Neural progenitor cell (in vitro differentiated cells): ENCODE results near the gene SNX27. TPM values are rescaled to one million over a fixed set of nuclear protein-coding genes. Genes with fewer than 3 reads are reported as not detected.

Experiments used
- DNase-seq: peaks from one replicate; pipeline ENCODE4 v3.0.0-alpha.2; 2016; ENCODE audit warnings: low spot score
- H2AFZ ChIP-seq: fragments of 200-600 bp; sonication (generic); replicated peaks from 2 replicates; pipeline ENCODE4 v1.6.1; 2016; ENCODE audit warnings: antibody characterized with exemption
- H3F3A ChIP-seq: fragments of 200-600 bp; sonication (generic); 2 replicates; pipeline ENCODE4 v1.6.1; 2016; ENCODE audit warnings: antibody characterized with exemption, low read depth
- H3K27ac ChIP-seq: fragments of 200-600 bp; sonication (generic); 2 replicates; pipeline ENCODE4 v1.5.1; 2016; ENCODE audit warnings: mild to moderate bottlenecking
- H3K27me3 ChIP-seq: fragments of 200-600 bp; sonication (generic); 2 replicates; pipeline ENCODE4 v1.6.1; 2016; ENCODE audit warnings: mild to moderate bottlenecking, moderate library complexity
- H3K36me3 ChIP-seq: fragments of 200-600 bp; sonication (generic); 2 replicates; pipeline ENCODE4 v1.5.1; 2016
- H3K4me1 ChIP-seq: fragments of 200-600 bp; sonication (generic); 2 replicates; pipeline ENCODE4 v1.6.1; 2016; ENCODE audit warnings: mixed run types
- H3K4me2 ChIP-seq: fragments of 200-600 bp; sonication (generic); 2 replicates; pipeline ENCODE4 v1.6.1; 2016
- H3K4me3 ChIP-seq: fragments of 200-600 bp; sonication (generic); 2 replicates; pipeline ENCODE4 v1.5.1; 2016
- H3K79me2 ChIP-seq: fragments of 200-600 bp; sonication (generic); 2 replicates; pipeline ENCODE4 v1.6.1; 2016; ENCODE audit warnings: low read depth
- H3K9ac ChIP-seq: fragments of 200-600 bp; sonication (generic); 2 replicates; pipeline ENCODE4 v1.6.1; 2016
- H3K9me3 ChIP-seq: fragments of 200-600 bp; sonication (generic); 2 replicates; pipeline ENCODE4 v1.5.1; 2016; ENCODE audit warnings: low read depth
- H4K20me1 ChIP-seq: fragments of 200-600 bp; sonication (generic); 2 replicates; pipeline ENCODE4 v1.6.1; 2016; ENCODE audit warnings: low read depth
- H3K27ac Mint-ChIP-seq: 3 replicates; pipeline ENCODE4 v1.8.0; 2021; ENCODE audit warnings: mixed read lengths
- H3K27me3 Mint-ChIP-seq: 2 replicates; pipeline ENCODE4 v1.8.0; 2022; ENCODE audit warnings: low read depth, mild to moderate bottlenecking, inconsistent platforms, moderate library complexity, mixed read lengths; ENCODE audit not compliant: insufficient read depth
- H3K36me3 Mint-ChIP-seq: 3 replicates; pipeline ENCODE4 v1.8.0; 2021; ENCODE audit warnings: mixed read lengths
- H3K4me1 Mint-ChIP-seq: 3 replicates; pipeline ENCODE4 v1.8.0; 2021; ENCODE audit warnings: mixed read lengths
- H3K4me3 Mint-ChIP-seq: 3 replicates; pipeline ENCODE4 v1.8.0; 2021; ENCODE audit warnings: mild to moderate bottlenecking, moderate library complexity, mixed read lengths
- H3K9me3 Mint-ChIP-seq: 3 replicates; pipeline ENCODE4 v1.8.0; 2020; ENCODE audit warnings: mixed read lengths
- EZH2 ChIP-seq: fragments of 200-600 bp; sonication (generic); IDR thresholded peaks from 2 replicates; pipeline ENCODE4 v1.6.1; 2017; ENCODE audit warnings: antibody characterized with exemption, mild to moderate bottlenecking, moderate library complexity
- EZH2phosphoT487 ChIP-seq: fragments of 200-600 bp; sonication (generic); IDR thresholded peaks from 2 replicates; pipeline ENCODE4 v1.6.1; 2017; ENCODE audit warnings: antibody characterized with exemption
- total RNA-seq: library from RNA; depleted of rRNA; stranded (reverse); fragments of >200 nt; gene quantifications from 2 replicates; pipeline ENCODE4 v1.2.3, GENCODE V29; 2015; ENCODE audit warnings: low replicate concordance
- TF ChIP-seq, protein P1 (sequence below): fragments of 200-600 bp; sonication (generic); IDR thresholded peaks from 2 replicates; pipeline ENCODE4 v1.5.1; 2017; ENCODE audit warnings: antibody characterized with exemption, mild to moderate bottlenecking

Gene SNX27
- total RNA-seq, 1 donor from 2014 or later, result 34.1 TPM

DNA sequence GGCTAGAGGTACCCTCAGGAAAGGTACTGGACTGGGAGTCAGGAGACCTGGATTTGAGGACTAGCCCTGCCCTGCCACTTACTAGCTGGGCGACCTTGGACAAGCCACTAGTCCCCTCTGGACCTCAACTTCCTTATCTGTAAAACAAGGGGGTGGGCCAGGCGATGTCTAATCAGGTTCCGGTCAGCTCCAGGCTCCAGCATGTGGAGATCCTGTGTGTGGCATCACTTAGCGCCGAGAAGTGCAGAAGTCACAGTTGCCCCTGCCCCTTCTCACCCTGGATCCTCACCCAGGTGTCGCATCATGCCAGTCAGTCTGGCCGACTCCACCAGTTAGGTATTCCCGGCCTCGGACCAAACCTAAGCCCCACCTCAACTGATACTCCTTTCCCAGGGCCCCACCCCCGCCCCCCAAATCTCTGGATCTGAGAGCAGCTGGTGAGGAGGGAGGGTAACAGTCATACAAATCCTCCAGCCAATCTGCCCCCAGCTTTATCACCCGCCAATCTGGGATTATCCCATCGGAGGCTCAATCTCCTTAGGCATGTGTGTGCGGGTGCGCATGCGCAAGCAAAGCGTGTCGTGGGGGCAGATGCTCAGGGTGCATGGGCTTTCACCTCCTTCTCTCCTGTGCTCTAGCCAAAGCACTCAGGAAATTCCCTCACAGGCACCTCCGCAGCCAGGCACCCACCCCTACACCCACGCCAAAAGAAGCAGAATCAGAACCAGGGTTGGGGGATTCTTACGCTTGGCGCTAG lies 99.4 kb downstream of the SNX27 start:
- H3K4me2 ChIP-seq, result no peak overlapping the region
- H3K4me3 Mint-ChIP-seq, result no peak overlapping the region
- no peaks in the 10 kb centered on the region for H4K20me1 ChIP-seq
- H3K9ac ChIP-seq, result no peak overlapping the region
- H3K36me3 Mint-ChIP-seq, result no peaks in the 10 kb centered on the region
- peak overlapping the region; percentile 90 for H3K27ac Mint-ChIP-seq
- TF ChIP-seq EZH2phosphoT487 (no peak), EZH2 (no peak)
- TF ChIP-seq, protein P1, sequence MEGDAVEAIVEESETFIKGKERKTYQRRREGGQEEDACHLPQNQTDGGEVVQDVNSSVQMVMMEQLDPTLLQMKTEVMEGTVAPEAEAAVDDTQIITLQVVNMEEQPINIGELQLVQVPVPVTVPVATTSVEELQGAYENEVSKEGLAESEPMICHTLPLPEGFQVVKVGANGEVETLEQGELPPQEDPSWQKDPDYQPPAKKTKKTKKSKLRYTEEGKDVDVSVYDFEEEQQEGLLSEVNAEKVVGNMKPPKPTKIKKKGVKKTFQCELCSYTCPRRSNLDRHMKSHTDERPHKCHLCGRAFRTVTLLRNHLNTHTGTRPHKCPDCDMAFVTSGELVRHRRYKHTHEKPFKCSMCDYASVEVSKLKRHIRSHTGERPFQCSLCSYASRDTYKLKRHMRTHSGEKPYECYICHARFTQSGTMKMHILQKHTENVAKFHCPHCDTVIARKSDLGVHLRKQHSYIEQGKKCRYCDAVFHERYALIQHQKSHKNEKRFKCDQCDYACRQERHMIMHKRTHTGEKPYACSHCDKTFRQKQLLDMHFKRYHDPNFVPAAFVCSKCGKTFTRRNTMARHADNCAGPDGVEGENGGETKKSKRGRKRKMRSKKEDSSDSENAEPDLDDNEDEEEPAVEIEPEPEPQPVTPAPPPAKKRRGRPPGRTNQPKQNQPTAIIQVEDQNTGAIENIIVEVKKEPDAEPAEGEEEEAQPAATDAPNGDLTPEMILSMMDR, result no peak
- H3K36me3 ChIP-seq, result no peaks in the 10 kb centered on the region
- no peaks in the 10 kb centered on the region for H3K27me3 ChIP-seq
- H3K4me3 ChIP-seq, result no peak overlapping the region
- no peak overlapping the region for H3K27ac ChIP-seq
- H3K4me1 ChIP-seq, result peaks cover 13% of the 10 kb centered on the region
- no peaks in the 10 kb centered on the region for H3K9me3 Mint-ChIP-seq
- H3K9me3 ChIP-seq, result no peaks in the 10 kb centered on the region
- no peak overlapping the region for H2AFZ ChIP-seq
- no peak for DNase-seq
- peaks cover 8% of the 10 kb centered on the region for H3F3A ChIP-seq
- H3K27me3 Mint-ChIP-seq, result peaks cover 18% of the 10 kb centered on the region
- H3K4me1 Mint-ChIP-seq, result peaks cover 61% of the 10 kb centered on the region
- H3K79me2 ChIP-seq, result no peaks in the 10 kb centered on the region

GRCh38 chr1:151711951-151712350 lies 100.1 kb downstream of the SNX27 start:
- Histone ChIP-seq H3K36me3 (no peaks in the 10 kb centered on the region), H3K4me2 (no peak overlapping the region), H2AFZ (no peak overlapping the region), H3K27me3 (peaks cover under 1% of the 10 kb centered on the region), H3K9me3 (no peaks in the 10 kb centered on the region), H4K20me1 (peaks cover under 1% of the 10 kb centered on the region), H3K79me2 (no peaks in the 10 kb centered on the region), H3K27ac (no peak overlapping the region), H3K4me3 (no peak overlapping the region), H3K4me1 (peaks cover 16% of the 10 kb centered on the region), H3F3A (peaks cover 13% of the 10 kb centered on the region), H3K9ac (no peak overlapping the region)
- DNase-seq, result no peak
- H3K4me3 Mint-ChIP-seq, result peak overlapping the region; percentile 46
- H3K27ac Mint-ChIP-seq, result peak overlapping the region; percentile 47
- peaks cover 65% of the 10 kb centered on the region for H3K4me1 Mint-ChIP-seq
- peaks cover 20% of the 10 kb centered on the region for H3K27me3 Mint-ChIP-seq
- TF ChIP-seq EZH2phosphoT487, result no peak
- no peak for TF ChIP-seq EZH2
- TF ChIP-seq, protein P1, result no peak
- no peaks in the 10 kb centered on the region for H3K9me3 Mint-ChIP-seq
- no peaks in the 10 kb centered on the region for H3K36me3 Mint-ChIP-seq

- Histone ChIP-seq H3K9ac (no peak overlapping the region), H3K27me3 (peaks cover 12% of the 10 kb centered on the region), H3K4me3 (no peak overlapping the region), H2AFZ (no peak overlapping the region), H3K4me2 (no peak overlapping the region), H3K9me3 (no peaks in the 10 kb centered on the region), H3K36me3 (no peaks in the 10 kb centered on the region), H3F3A (peaks cover 19% of the 10 kb centered on the region), H4K20me1 (peaks cover 11% of the 10 kb centered on the region), H3K4me1 (peaks cover 23% of the 10 kb centered on the region), H3K27ac (no peak overlapping the region), H3K79me2 (no peaks in the 10 kb centered on the region)
- Mint-ChIP-seq H3K4me1 (peaks cover 73% of the 10 kb centered on the region), H3K36me3 (no peaks in the 10 kb centered on the region), H3K27me3 (peaks cover 28% of the 10 kb centered on the region), H3K4me3 (no peak overlapping the region), H3K9me3 (no peaks in the 10 kb centered on the region), H3K27ac (no peak overlapping the region)
- DNase-seq, result no peak
- no peak for TF ChIP-seq EZH2
- TF ChIP-seq, protein P1, result no peak
- TF ChIP-seq EZH2phosphoT487, result no peak
Observed at GRCh38 chr1:151713044-151713443, 101.2 kb downstream of the SNX27 start.
